Type B pancreatic cell (in vitro differentiated cells): ENCODE results near the gene MKI67. TPM values are rescaled to one million over a fixed set of nuclear protein-coding genes. Genes with fewer than 3 reads are reported as not detected.
"Not testable (repeated sequence)": the region's sequence is repeated elsewhere in the genome, so short reads cannot be mapped to it uniquely, and the experiment has no call there.

Experiments
- DNase-seq: peaks from one replicate; pipeline ENCODE4 v3.0.0; 2021; ENCODE audit warnings: mixed read lengths; ENCODE audit not compliant: unreplicated experiment; ENCODE audit errors: extremely low spot score
- H3K27ac Mint-ChIP-seq: 2 replicates; pipeline ENCODE4 v1.8.0; 2021; ENCODE audit warnings: mild to moderate bottlenecking, mixed read lengths
- H3K27me3 Mint-ChIP-seq: 2 replicates; pipeline ENCODE4 v1.8.0; 2021; ENCODE audit warnings: mixed read lengths
- H3K36me3 Mint-ChIP-seq: 2 replicates; pipeline ENCODE4 v1.8.0; 2021; ENCODE audit warnings: mixed read lengths
- H3K4me1 Mint-ChIP-seq: one replicate; pipeline ENCODE4 v1.8.0; 2021; ENCODE audit warnings: mixed read lengths; ENCODE audit not compliant: unreplicated experiment
- H3K4me3 Mint-ChIP-seq: 2 replicates; pipeline ENCODE4 v1.8.0; 2021; ENCODE audit warnings: mild to moderate bottlenecking, mixed read lengths
- H3K9me3 Mint-ChIP-seq: 2 replicates; pipeline ENCODE4 v1.8.0; 2021; ENCODE audit warnings: mixed read lengths
- CTCF ChIP-seq: fragments of 200-600 bp; sonication (generic); conservative IDR thresholded peaks from 2 replicates; pipeline ENCODE4 v1.5.0; 2021; ENCODE audit warnings: antibody characterized with exemption, mild to moderate bottlenecking
- total RNA-seq: library from RNA; stranded (reverse); gene quantifications from 2 replicates; pipeline ENCODE4 v1.2.1, GENCODE V29; 2021; ENCODE audit warnings: low replicate concordance

MKI67 gene
- total RNA-seq, 1 donor from 2014 or later: 104 TPM

DNA sequence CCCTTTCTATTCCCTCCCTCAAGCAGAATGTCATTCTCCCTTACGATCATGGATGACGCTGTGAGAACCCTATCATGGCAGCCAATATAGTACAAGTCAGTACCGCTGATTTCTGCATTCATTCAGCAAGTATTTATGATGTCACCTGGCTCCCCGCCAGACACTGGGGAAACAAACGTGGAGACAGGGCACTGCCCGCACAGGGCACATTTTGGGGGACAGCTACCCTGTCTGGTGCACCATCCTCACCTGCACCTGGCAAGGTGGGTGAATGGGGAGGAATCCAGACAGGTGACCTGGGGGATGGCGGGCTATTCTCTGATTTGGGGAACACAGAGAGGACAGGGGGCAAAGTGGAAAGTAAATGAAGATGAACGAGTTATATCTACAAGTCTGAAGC is 28.4 kb downstream of the MKI67 start:
- no peak for DNase-seq
- Mint-ChIP-seq H3K4me1 (no peaks in the 10 kb centered on the region), H3K36me3 (peaks cover 14% of the 10 kb centered on the region), H3K27ac (no peak overlapping the region), H3K9me3 (no peaks in the 10 kb centered on the region), H3K27me3 (no peaks in the 10 kb centered on the region), H3K4me3 (no peak overlapping the region)
- no peak for TF ChIP-seq CTCF

GRCh38 chr10:128096486-128097199 is 29.6 kb downstream of the MKI67 start:
- Mint-ChIP-seq H3K9me3 (no peaks in the 10 kb centered on the region), H3K4me3 (no peak overlapping the region), H3K4me1 (no peaks in the 10 kb centered on the region), H3K36me3 (peaks cover 14% of the 10 kb centered on the region), H3K27me3 (no peaks in the 10 kb centered on the region), H3K27ac (peak overlapping the region; percentile 50)
- no peak for TF ChIP-seq CTCF
- no peak for DNase-seq

DNA sequence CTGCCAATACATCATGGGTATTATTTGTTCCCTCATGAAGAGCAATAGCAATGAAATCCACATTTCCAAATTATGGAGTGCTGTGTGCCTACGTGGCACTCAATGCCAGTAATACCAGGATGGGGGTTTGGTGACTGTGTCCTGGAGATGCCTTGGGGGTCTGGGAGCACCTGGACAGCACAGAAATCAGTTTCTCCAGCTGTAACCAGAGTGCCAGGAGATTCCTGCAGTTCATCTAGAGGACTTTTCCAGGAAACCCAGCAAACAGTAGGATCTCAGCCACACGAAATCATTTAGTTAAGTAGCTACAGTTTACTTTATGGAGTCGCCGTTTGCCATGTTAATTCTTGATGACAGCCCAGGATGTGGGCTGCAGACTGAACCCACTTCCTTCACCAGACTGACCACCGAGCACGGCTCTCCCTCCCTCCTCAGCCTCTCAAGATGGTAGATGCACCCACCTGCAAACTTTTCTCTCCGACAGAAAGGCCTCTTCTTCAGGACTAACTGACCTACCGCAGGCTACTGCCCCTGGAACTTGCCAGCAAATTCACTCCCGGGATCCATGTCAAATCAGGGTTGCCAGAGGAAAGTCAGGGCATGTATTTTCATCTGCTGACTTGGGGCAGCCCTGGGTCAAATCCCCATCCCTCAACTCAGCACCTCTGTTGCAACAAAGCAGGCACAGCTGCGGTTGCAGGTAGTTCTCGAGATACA is 30.3 kb downstream of the MKI67 start:
- Mint-ChIP-seq H3K9me3 (no peaks in the 10 kb centered on the region), H3K27ac (no peak overlapping the region), H3K36me3 (peaks cover 10% of the 10 kb centered on the region), H3K4me3 (no peak overlapping the region), H3K4me1 (no peaks in the 10 kb centered on the region), H3K27me3 (no peaks in the 10 kb centered on the region)
- DNase-seq: no peak
- TF ChIP-seq CTCF: no peak

GRCh38 chr10:128095027-128095752 is 31.0 kb downstream of the MKI67 start:
- Mint-ChIP-seq H3K4me3 (no peak overlapping the region), H3K27me3 (peaks cover 4% of the 10 kb centered on the region), H3K4me1 (no peaks in the 10 kb centered on the region), H3K27ac (no peak overlapping the region), H3K36me3 (peaks cover 10% of the 10 kb centered on the region), H3K9me3 (no peaks in the 10 kb centered on the region)
- no peak for TF ChIP-seq CTCF
- no peak for DNase-seq

- H3K27ac Mint-ChIP-seq, H3K4me1 Mint-ChIP-seq, DNase-seq, H3K9me3 Mint-ChIP-seq, H3K4me3 Mint-ChIP-seq, H3K27me3 Mint-ChIP-seq: not testable (repeated sequence)
- H3K36me3 Mint-ChIP-seq: peaks cover 10% of the 10 kb centered on the region
Observed at GRCh38 chr10:128094596-128094995, 31.6 kb downstream of the MKI67 start.

- TF ChIP-seq CTCF: no peak
Observed at GRCh38 chr10:128092454-128092853, 33.8 kb downstream of the MKI67 start.

More at GRCh38 chr10:128092454-128092853, 33.8 kb downstream of the MKI67 start:
- DNase-seq: no peak
- Mint-ChIP-seq H3K9me3 (no peaks in the 10 kb centered on the region), H3K4me3 (no peak overlapping the region), H3K4me1 (no peaks in the 10 kb centered on the region), H3K27ac (no peak overlapping the region), H3K27me3 (peaks cover 12% of the 10 kb centered on the region), H3K36me3 (peaks cover under 1% of the 10 kb centered on the region)
